Uterus (tissue), 4 donors: Measurements from ENCODE around the gene ANKRD20A1. TPM values are rescaled to one million over a fixed set of nuclear protein-coding genes. Genes with fewer than 3 reads are reported as not detected.
"Not testable (repeated sequence)": the region's sequence is repeated elsewhere in the genome, so short reads cannot be mapped to it uniquely, and the experiment has no call there.

ENCODE experiments used
- DNase-seq, 2 donors: peaks; one replicate each; pipeline ENCODE4 v3.0.0-alpha.2; 2019 to 2020
- H3K27ac ChIP-seq, 2 donors: fragments of 200-600 bp; sonication (generic); 1 replicate in 1 of 2; 2 replicates in 1 of 2; pipeline ENCODE4 v1.5.1; 2016 to 2018
- H3K27me3 ChIP-seq, 2 donors: fragments of 200-600 bp; sonication (generic); one replicate each; pipeline ENCODE4 v1.5.1; 2018 to 2019; ENCODE audit warnings: control low read depth in 1 of 2
- H3K36me3 ChIP-seq, 2 donors: fragments of 200-600 bp; sonication (generic); one replicate each; pipeline ENCODE4 v1.5.1; 2019; ENCODE audit warnings: control low read depth in 1 of 2
- H3K4me1 ChIP-seq, 2 donors: fragments of 200-600 bp; sonication (generic); one replicate each; pipeline ENCODE4 v1.5.1; 2018 to 2019; ENCODE audit warnings: control low read depth in 1 of 2
- H3K4me3 ChIP-seq, 2 donors: fragments of 200-600 bp; sonication (generic); 1 replicate in 1 of 2; 2 replicates in 1 of 2; pipeline ENCODE4 v1.5.1; 2018 to 2019; ENCODE audit warnings: mild to moderate bottlenecking in 1 of 2
- H3K9me3 ChIP-seq, 2 donors: fragments of 200-600 bp; sonication (generic); one replicate each; pipeline ENCODE4 v1.5.1; 2019; ENCODE audit warnings: control low read depth in 1 of 2
- intact Hi-C: fragments of 100-400 bp; cut with DNase I; formaldehyde crosslinking; loops from one replicate; pipeline ENCODE4 v1.15.1; 2023; ENCODE audit warnings: low total_unique reads
- small RNA-seq: library from RNA; depleted of rRNA; stranded (forward); fragments of <200 nt; gene quantifications from one replicate; pipeline ENCODE3, GENCODE V24; 2016
- total RNA-seq, 4 donors: library from RNA; depleted of rRNA in 3 of 4; stranded (reverse); fragments of >200 nt in 3 of 4; gene quantifications; one replicate each; pipeline versions ENCODE4 v1.1.0 to v1.2.4, GENCODE V29; 2014 to 2023
- donor health status: DM: yes; HTN: yes; CAD: no.

Gene ANKRD20A1
- 1 to 10 TPM in 3 of 4 donors, not detected in 1; 1.3 to 3.3 (median 2.4) TPM for total RNA-seq

- H3K27me3 ChIP-seq, DNase-seq, H3K4me3 ChIP-seq, H3K36me3 ChIP-seq, H3K9me3 ChIP-seq, intact Hi-C loops, H3K4me1 ChIP-seq, H3K27ac ChIP-seq: not testable (repeated sequence)
Measured at GRCh38 chr9:67858871-67859270, at the start of gene ANKRD20A1. ANKRD20A1 (plus strand) TSS chr9:67858931; CDS start chr9:67859427, 496 bp downstream.

- not testable (repeated sequence) for H3K4me3 ChIP-seq
Measured at GRCh38 chr9:67832088-67832487, 26.6 kb upstream of the ANKRD20A1 start.

More at GRCh38 chr9:67832088-67832487, 26.6 kb upstream of the ANKRD20A1 start:
- H3K36me3 ChIP-seq, H3K27ac ChIP-seq, H3K9me3 ChIP-seq, DNase-seq, H3K27me3 ChIP-seq, H3K4me1 ChIP-seq, intact Hi-C loops: not testable (repeated sequence)

Small RNAs within 50 kb of the gene (small RNA-seq; reads per million reads assigned to genes)
- gene RNU6-368P = not detected
